Measurements from ENCODE around the gene EIF5B. TPM values are rescaled to one million over a fixed set of nuclear protein-coding genes. Genes with fewer than 3 reads are reported as not detected.

Gene EIF5B
- total RNA-seq, 1 experiment from 2014 or later, result 37.3 TPM

Other genes with a start within 250 kb of the EIF5B start
- 0.23 TPM in 2 replicates for gene C2orf15, start 195.7 kb upstream of the EIF5B start, total RNA-seq (2014; rRNA removed; shearing (Covaris generic))
- gene TSGA10, start 182.4 kb upstream of the EIF5B start, total RNA-seq (2014; rRNA removed; shearing (Covaris generic)), result 2.8 and 6.7 TPM in 2 replicates
- gene LIPT1, start 182.4 kb upstream of the EIF5B start, total RNA-seq (2014; rRNA removed; shearing (Covaris generic)), result 6.6 and 7.8 TPM in 2 replicates
- gene MITD1, start 156.3 kb upstream of the EIF5B start, total RNA-seq (2014; rRNA removed; shearing (Covaris generic)), result 21.0 and 21.4 TPM in 2 replicates
- 50.1 and 57.3 TPM in 2 replicates for gene MRPL30, start 156.2 kb upstream of the EIF5B start, total RNA-seq (2014; rRNA removed; shearing (Covaris generic))
- 0.37 and 0.61 TPM in 2 replicates for gene LYG2, start 81.7 kb upstream of the EIF5B start, total RNA-seq (2014; rRNA removed; shearing (Covaris generic))
- gene LYG1, start 36.2 kb upstream of the EIF5B start, total RNA-seq (2014; rRNA removed; shearing (Covaris generic)), result 0.17 TPM in 1 of 2 replicates, not detected in the other
- gene TXNDC9, start 1.1 kb upstream of the EIF5B start, total RNA-seq (2014; rRNA removed; shearing (Covaris generic)), result 65.7 and 67.4 TPM in 2 replicates
- gene REV1, start 152.6 kb downstream of the EIF5B start, total RNA-seq (2014; rRNA removed; shearing (Covaris generic)), result 15.9 and 18.5 TPM in 2 replicates

Measured in HT1080 (cell line).